ENCODE measurements around the gene NEK3.
"Not testable (repeated sequence)": the region's sequence is repeated elsewhere in the genome, so short reads cannot be mapped to it uniquely, and the experiment has no call there.

GRCh38 chr13:52102423-52102822 is 57.0 kb downstream of the NEK3 start:
- not testable (repeated sequence) for TF ChIP-seq CTCF (IDR thresholded peaks at IDR 0.05); ZFX (IDR thresholded peaks at IDR 0.05; ENCODE audit: borderline replicate concordance)

Measured in 22Rv1 (cell line).